Heart left ventricle (tissue), 13 donors: Measurements from ENCODE around the gene CNIH3.

Experiments used
- CTCF ChIP-seq, 12 donors: fragments of 200-600 bp; sonication (generic) in 4 of 12; IDR thresholded peaks; one replicate each; pipeline versions ENCODE4 v1.5.0 to v1.8.0; 2018 to 2022; ENCODE audit warnings: antibody characterized with exemption in 12 of 12, mild to moderate bottlenecking in 5 of 12
- POLR2A ChIP-seq, 2 donors: fragments of 450-650 bp; IDR thresholded peaks; one replicate each; pipeline ENCODE4 v1.6.1; 2017; ENCODE audit warnings: antibody characterized with exemption in 2 of 2, mild to moderate bottlenecking in 2 of 2, moderate library complexity in 2 of 2
- donor health status: ischemic (EF 13 %, LVEDD 7.1; RV severe dilation, severe dysfunction).
- donor health status: DM: no; HTN: yes; CAD: no.
- donor health status: DM: no; HTN: no; CAD: no.
- donor health status: ischemic (EF 25% LVEDD 6.9; RV normal size, moderate dysfunction).
- donor health status: ischemic (EF 25% LVEDD 5.7; RV mildly dilated, moderate dysfunction).
- donor health status: ischemic (EF 35%, LVEDD 5.7; RV mildly dilated, moderate dysfunction).
- donor health status: nonischemic (EF 11% LVEDD 7.7; RV severe dilation, severe dysfunction).
- donor health status: DM: yes; HTN: yes; CAD: no.
- donor health status: PGD.
- donor health status: ischemic (EF 29% LVEDD 5.4; RV normal size, mild dysfunction).
- donor health status: nonischemic (EF 23%, LVEDD 6.1; RV moderate dilation, normal function).

GRCh38 chr1:224769452-224770335, 153.6 kb downstream of the CNIH3 start:
- TF ChIP-seq CTCF (IDR thresholded peaks at IDR 0.05) (no peak), POLR2A (IDR thresholded peaks at IDR 0.05) (no peak)
